GM23338 (cell line): ENCODE data around the gene CEP131. TPM values are rescaled to one million over a fixed set of nuclear protein-coding genes. Genes with fewer than 3 reads are reported as not detected.
A peak's percentile ranks its signal among the peaks of the same experiment; 100 is the strongest.

Experiments
- ATAC-seq: fragments of 200-7000 bp; cut with Tn5 transposase; 3 replicates; pipeline ENCODE4 v1.9.1; 2020
- DNase-seq: peaks from one replicate; pipeline ENCODE4 v3.0.0-alpha.2; 2015; ENCODE audit warnings: low spot score
- H2AFZ ChIP-seq: fragments of 200-600 bp; sonication (generic); 2 replicates; pipeline ENCODE4 v1.8.0; 2016; ENCODE audit warnings: antibody characterized with exemption, mild to moderate bottlenecking, moderate library complexity
- H3F3A ChIP-seq: fragments of 200-600 bp; sonication (generic); replicated peaks from 2 replicates; pipeline ENCODE4 v1.8.0; 2017; ENCODE audit warnings: antibody characterized with exemption, mixed run types, low read depth
- H3K27ac ChIP-seq: fragments of 200-600 bp; sonication (generic); 2 replicates; pipeline ENCODE4 v1.6.1; 2016; ENCODE audit warnings: low read depth
- H3K27me3 ChIP-seq: fragments of 200-600 bp; sonication (generic); 2 replicates; pipeline ENCODE4 v1.8.0; 2016; ENCODE audit warnings: mild to moderate bottlenecking, mixed run types, moderate library complexity; ENCODE audit not compliant: insufficient read depth
- H3K36me3 ChIP-seq: fragments of 200-600 bp; sonication (generic); 2 replicates; pipeline ENCODE4 v1.8.0; 2016; ENCODE audit warnings: mild to moderate bottlenecking; ENCODE audit not compliant: insufficient read depth
- H3K4me1 ChIP-seq: fragments of 200-600 bp; sonication (generic); 2 replicates; pipeline ENCODE4 v1.8.0; 2016; ENCODE audit warnings: mild to moderate bottlenecking, moderate library complexity; ENCODE audit not compliant: insufficient read depth
- H3K4me2 ChIP-seq: fragments of 200-600 bp; sonication (generic); 2 replicates; pipeline ENCODE4 v1.7.1; 2017; ENCODE audit warnings: mixed run types
- H3K4me3 ChIP-seq: fragments of 200-600 bp; sonication (generic); 2 replicates; pipeline ENCODE4 v1.6.1; 2016; ENCODE audit warnings: mixed run types
- H3K79me2 ChIP-seq: fragments of 200-600 bp; sonication (generic); replicated peaks from 2 replicates; pipeline ENCODE4 v1.8.0; 2017; ENCODE audit warnings: mild to moderate bottlenecking; ENCODE audit not compliant: insufficient read depth
- H3K9me2 ChIP-seq: fragments of 200-600 bp; sonication (generic); 2 replicates; pipeline ENCODE4 v1.8.0; 2017; ENCODE audit not compliant: insufficient read depth
- H4K20me1 ChIP-seq: fragments of 200-600 bp; sonication (generic); replicated peaks from 2 replicates; pipeline ENCODE4 v1.8.0; 2017; ENCODE audit warnings: mild to moderate bottlenecking; ENCODE audit not compliant: insufficient read depth
- H3K27ac Mint-ChIP-seq: 2 replicates; pipeline ENCODE4 v1.8.0; 2020; ENCODE audit warnings: inconsistent platforms, mild to moderate bottlenecking, moderate library complexity, mixed read lengths
- H3K27me3 Mint-ChIP-seq: 3 replicates; pipeline ENCODE4 v1.8.0; 2022; ENCODE audit warnings: low read depth, mild to moderate bottlenecking, moderate library complexity, mixed read lengths, inconsistent platforms; ENCODE audit not compliant: insufficient read depth, poor library complexity
- H3K36me3 Mint-ChIP-seq: 3 replicates; pipeline ENCODE4 v1.8.0; 2021; ENCODE audit warnings: low read depth, mild to moderate bottlenecking, inconsistent platforms, moderate library complexity, mixed read lengths
- H3K4me1 Mint-ChIP-seq: 3 replicates; pipeline ENCODE4 v1.8.0; 2020; ENCODE audit warnings: mild to moderate bottlenecking, inconsistent platforms, mixed read lengths
- H3K4me3 Mint-ChIP-seq: 3 replicates; pipeline ENCODE4 v1.8.0; 2021; ENCODE audit warnings: moderate library complexity, mild to moderate bottlenecking, inconsistent platforms, mixed read lengths
- H3K9me3 Mint-ChIP-seq: 3 replicates; pipeline ENCODE4 v1.8.0; 2020; ENCODE audit warnings: moderate library complexity, mild to moderate bottlenecking, inconsistent platforms, mixed read lengths
- CREB1 ChIP-seq: fragments of 250-450 bp; sonication (Bioruptor Pico); IDR thresholded peaks from 2 replicates; pipeline ENCODE4 v1.5.0; 2020; ENCODE audit warnings: low read depth, mild to moderate bottlenecking, moderate library complexity
- EZH2 ChIP-seq: fragments of 200-600 bp; sonication (generic); IDR thresholded peaks from one replicate; pipeline ENCODE4 v1.8.0; 2017; ENCODE audit warnings: antibody characterized with exemption, mild to moderate bottlenecking, low read depth; ENCODE audit not compliant: unreplicated experiment
- JUNB ChIP-seq: IDR thresholded peaks from one replicate; pipeline ENCODE4 v1.6.1; 2016; ENCODE audit warnings: antibody characterized with exemption; ENCODE audit not compliant: unreplicated experiment
- POLR2AphosphoS5 ChIP-seq: IDR thresholded peaks from 2 replicates; pipeline ENCODE4 v1.6.1; 2016; ENCODE audit warnings: antibody characterized with exemption, low read depth
- ZNF114 ChIP-seq: fragments of 250-450 bp; sonication (Bioruptor Pico); IDR thresholded peaks from 2 replicates; pipeline ENCODE4 v1.5.0; 2020; ENCODE audit warnings: mild to moderate bottlenecking, moderate library complexity
- long read RNA-seq: library from polyadenylated mRNA; unstranded; transcript quantifications from one replicate; pipeline ENCODE4 v2.0.0, GENCODE V29; 2020; ENCODE audit not compliant: unreplicated experiment
- polyA plus RNA-seq: library from polyadenylated mRNA; unstranded; fragments of >200 nt; fragmentation: Nextera tagmentation; extraction: Ambion mirVana; gene quantifications from 2 replicates; pipeline ENCODE4 v1.2.1, GENCODE V29; 2016
- total RNA-seq: library from RNA; depleted of rRNA; stranded (reverse); fragments of >200 nt; shearing (Covaris generic); gene quantifications from 2 replicates; pipeline ENCODE4 v1.2.3, GENCODE V29; 2014; rRNA removed
- TF ChIP-seq, protein P1 (sequence below): IDR thresholded peaks from 2 replicates; pipeline ENCODE4 v1.6.1; 2016; ENCODE audit warnings: antibody characterized with exemption
- TF ChIP-seq, protein P2 (sequence below), 2 experiments: fragments of 200-600 bp in 1 of 2; sonication (generic) in 1 of 2; conservative IDR thresholded peaks; 2 replicates each; pipeline versions ENCODE4 v1.5.1 to v1.6.1; 2016 to 2017; ENCODE audit warnings: antibody characterized with exemption in 2 of 2, low read depth in 2 of 2, mild to moderate bottlenecking in 2 of 2, moderate library complexity in 1 of 2
- TF ChIP-seq, protein P3 (sequence below): IDR thresholded peaks from one replicate; pipeline ENCODE4 v1.6.1; 2018; ENCODE audit warnings: antibody characterized with exemption; ENCODE audit not compliant: unreplicated experiment

The CEP131 gene
- total RNA-seq = 29.0 and 35.5 TPM in 2 replicates
- 26.8 and 29.4 TPM in 2 replicates for polyA plus RNA-seq
- long read RNA-seq, partial matches to known transcripts = 2 of 3 reads
- long read RNA-seq, other reads (novel, unspliced or antisense) = 0 of 3 reads

DNA sequence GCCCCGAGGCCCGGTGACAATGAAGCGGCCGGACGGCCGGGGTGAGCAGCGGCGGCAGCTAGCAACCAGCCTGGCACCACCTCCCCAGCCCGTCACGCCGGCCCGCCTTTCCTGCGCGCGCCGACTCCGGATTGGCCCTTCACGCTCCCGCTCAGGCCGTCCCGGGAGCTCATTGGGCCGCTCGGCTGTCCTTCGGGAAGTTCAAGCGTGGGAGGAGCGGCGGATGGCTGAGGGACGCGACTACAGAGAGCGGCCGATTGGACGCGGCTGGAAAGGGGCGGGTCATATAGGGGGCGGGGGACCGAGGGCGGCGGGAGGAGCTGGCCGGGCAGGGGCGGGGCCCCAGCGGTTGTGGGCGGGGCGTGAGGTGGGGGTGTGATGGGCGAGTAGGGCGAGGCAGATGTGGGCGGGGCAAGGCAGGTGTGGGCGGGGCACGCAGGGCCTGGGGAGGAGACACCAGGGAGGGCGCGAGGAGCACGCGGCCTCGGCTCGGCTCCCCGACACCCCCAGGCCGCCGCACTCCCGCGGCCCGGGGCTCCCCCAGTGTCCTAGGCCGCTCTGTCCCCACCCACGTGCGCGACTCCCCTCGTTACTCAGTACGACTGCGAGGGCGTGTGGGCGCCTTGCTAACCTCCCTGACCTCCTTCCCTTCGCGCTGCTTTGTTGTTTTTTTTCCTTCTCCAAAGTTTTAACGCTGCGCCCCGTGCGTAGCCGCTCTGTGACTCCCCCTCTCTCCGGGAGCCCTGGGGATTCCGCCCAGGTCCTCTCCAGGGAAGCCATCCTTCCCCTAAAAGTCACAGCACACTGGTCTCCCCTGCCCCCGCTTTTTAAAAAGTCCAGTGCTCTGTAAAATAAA lies at the start of gene CEP131:
Gene CEP131, minus strand, starts transcription at position 60 of the 856 bp plus-strand sequence. CDS start 2,909 bp downstream, outside the sequence.
- Mint-ChIP-seq H3K36me3 (no peaks in the 10 kb centered on the region; the same call in 1 of the 3 replicates), H3K27me3 (peaks cover 4% of the 10 kb centered on the region), H3K4me3 (peak within 1 kb of the TSS; percentile 79), H3K9me3 (no peaks in the 10 kb centered on the region; the same call in 2 of the 3 replicates), H3K4me1 (peaks cover 15% of the 10 kb centered on the region), H3K27ac (peak within 1 kb of the TSS; percentile 89)
- ATAC-seq (peak; percentile 94), DNase-seq (peak; percentile 99)
- H3K27ac ChIP-seq = peak within 1 kb of the TSS; percentile 11; the same call in 1 of the 2 replicates
- peak within 1 kb of the TSS; percentile 95 for H2AFZ ChIP-seq
- H3K27me3 ChIP-seq = 0 out of 2 replicates have a peak, but pooled peaks cover 3% of the 10 kb centered on the region
- H3K9me2 ChIP-seq = no peaks in the 10 kb centered on the region
- peak within 1 kb of the TSS; percentile 93 for H3K4me3 ChIP-seq
- no peaks in the 10 kb centered on the region for H3K36me3 ChIP-seq
- H3K4me2 ChIP-seq = peak within 1 kb of the TSS; percentile 89
- H3K4me1 ChIP-seq = peaks cover 14% of the 10 kb centered on the region
- H3F3A ChIP-seq = no peaks in the 10 kb centered on the region
- peaks cover 20% of the 10 kb centered on the region; the same call in 1 of the 2 replicates for H3K79me2 ChIP-seq
- peak; percentile 52 for TF ChIP-seq POLR2AphosphoS5
- TF ChIP-seq, protein P1, sequence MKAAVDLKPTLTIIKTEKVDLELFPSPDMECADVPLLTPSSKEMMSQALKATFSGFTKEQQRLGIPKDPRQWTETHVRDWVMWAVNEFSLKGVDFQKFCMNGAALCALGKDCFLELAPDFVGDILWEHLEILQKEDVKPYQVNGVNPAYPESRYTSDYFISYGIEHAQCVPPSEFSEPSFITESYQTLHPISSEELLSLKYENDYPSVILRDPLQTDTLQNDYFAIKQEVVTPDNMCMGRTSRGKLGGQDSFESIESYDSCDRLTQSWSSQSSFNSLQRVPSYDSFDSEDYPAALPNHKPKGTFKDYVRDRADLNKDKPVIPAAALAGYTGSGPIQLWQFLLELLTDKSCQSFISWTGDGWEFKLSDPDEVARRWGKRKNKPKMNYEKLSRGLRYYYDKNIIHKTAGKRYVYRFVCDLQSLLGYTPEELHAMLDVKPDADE = no peak
- no peak for TF ChIP-seq EZH2
- peak; percentile 89 for TF ChIP-seq CREB1 (CRISPR knock-in tag)
- no peaks in the 10 kb centered on the region; the same call in 1 of the 2 replicates for H4K20me1 ChIP-seq

DNA sequence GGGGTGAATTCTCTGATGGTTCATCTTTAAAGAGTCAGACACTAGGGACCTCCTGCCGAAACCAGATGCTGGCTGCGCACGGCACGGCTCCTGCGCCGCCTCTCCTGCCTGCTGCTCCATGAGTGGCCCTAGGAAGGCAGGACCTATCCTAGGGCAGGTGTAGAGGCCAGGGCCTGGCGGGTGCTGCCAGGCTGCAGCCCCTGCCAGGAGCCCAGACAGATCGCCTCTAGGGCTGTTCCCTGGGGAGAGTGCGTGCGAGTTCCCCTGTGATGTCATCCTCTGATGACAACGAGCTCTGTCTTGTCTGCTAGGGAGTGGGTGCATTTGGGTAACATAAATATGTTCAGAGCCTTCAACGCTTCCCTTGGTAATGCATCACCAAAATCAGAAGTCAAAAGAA lies 48.5 kb upstream of the CEP131 start:
- peaks cover 26% of the 10 kb centered on the region for H3K36me3 Mint-ChIP-seq
- no peak for DNase-seq
- Histone ChIP-seq H2AFZ (no peak overlapping the region), H3K27me3 (no peaks in the 10 kb centered on the region), H3K9me2 (no peaks in the 10 kb centered on the region), H3K36me3 (no peaks in the 10 kb centered on the region), H3K79me2 (no peaks in the 10 kb centered on the region), H4K20me1 (no peaks in the 10 kb centered on the region; the same call in none of the 2 replicates), H3F3A (no peaks in the 10 kb centered on the region), H3K27ac (no peak overlapping the region), H3K4me2 (no peak overlapping the region), H3K4me1 (no peaks in the 10 kb centered on the region), H3K4me3 (no peak overlapping the region)
- no peak overlapping the region for H3K27ac Mint-ChIP-seq
- no peaks in the 10 kb centered on the region for H3K27me3 Mint-ChIP-seq
- ATAC-seq = no peak
- H3K4me3 Mint-ChIP-seq = no peak overlapping the region
- no peaks in the 10 kb centered on the region for H3K9me3 Mint-ChIP-seq
- no peaks in the 10 kb centered on the region for H3K4me1 Mint-ChIP-seq
- TF ChIP-seq, protein P2, sequence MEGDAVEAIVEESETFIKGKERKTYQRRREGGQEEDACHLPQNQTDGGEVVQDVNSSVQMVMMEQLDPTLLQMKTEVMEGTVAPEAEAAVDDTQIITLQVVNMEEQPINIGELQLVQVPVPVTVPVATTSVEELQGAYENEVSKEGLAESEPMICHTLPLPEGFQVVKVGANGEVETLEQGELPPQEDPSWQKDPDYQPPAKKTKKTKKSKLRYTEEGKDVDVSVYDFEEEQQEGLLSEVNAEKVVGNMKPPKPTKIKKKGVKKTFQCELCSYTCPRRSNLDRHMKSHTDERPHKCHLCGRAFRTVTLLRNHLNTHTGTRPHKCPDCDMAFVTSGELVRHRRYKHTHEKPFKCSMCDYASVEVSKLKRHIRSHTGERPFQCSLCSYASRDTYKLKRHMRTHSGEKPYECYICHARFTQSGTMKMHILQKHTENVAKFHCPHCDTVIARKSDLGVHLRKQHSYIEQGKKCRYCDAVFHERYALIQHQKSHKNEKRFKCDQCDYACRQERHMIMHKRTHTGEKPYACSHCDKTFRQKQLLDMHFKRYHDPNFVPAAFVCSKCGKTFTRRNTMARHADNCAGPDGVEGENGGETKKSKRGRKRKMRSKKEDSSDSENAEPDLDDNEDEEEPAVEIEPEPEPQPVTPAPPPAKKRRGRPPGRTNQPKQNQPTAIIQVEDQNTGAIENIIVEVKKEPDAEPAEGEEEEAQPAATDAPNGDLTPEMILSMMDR (conservative IDR thresholded peaks at IDR 0.05; ENCODE audit: low read depth in 2 of 2) = no peak
- TF ChIP-seq POLR2AphosphoS5 (no peak), ZNF114 (no peak), JUNB (no peak)
- TF ChIP-seq, protein P3, sequence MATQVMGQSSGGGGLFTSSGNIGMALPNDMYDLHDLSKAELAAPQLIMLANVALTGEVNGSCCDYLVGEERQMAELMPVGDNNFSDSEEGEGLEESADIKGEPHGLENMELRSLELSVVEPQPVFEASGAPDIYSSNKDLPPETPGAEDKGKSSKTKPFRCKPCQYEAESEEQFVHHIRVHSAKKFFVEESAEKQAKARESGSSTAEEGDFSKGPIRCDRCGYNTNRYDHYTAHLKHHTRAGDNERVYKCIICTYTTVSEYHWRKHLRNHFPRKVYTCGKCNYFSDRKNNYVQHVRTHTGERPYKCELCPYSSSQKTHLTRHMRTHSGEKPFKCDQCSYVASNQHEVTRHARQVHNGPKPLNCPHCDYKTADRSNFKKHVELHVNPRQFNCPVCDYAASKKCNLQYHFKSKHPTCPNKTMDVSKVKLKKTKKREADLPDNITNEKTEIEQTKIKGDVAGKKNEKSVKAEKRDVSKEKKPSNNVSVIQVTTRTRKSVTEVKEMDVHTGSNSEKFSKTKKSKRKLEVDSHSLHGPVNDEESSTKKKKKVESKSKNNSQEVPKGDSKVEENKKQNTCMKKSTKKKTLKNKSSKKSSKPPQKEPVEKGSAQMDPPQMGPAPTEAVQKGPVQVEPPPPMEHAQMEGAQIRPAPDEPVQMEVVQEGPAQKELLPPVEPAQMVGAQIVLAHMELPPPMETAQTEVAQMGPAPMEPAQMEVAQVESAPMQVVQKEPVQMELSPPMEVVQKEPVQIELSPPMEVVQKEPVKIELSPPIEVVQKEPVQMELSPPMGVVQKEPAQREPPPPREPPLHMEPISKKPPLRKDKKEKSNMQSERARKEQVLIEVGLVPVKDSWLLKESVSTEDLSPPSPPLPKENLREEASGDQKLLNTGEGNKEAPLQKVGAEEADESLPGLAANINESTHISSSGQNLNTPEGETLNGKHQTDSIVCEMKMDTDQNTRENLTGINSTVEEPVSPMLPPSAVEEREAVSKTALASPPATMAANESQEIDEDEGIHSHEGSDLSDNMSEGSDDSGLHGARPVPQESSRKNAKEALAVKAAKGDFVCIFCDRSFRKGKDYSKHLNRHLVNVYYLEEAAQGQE = no peak
